ENCODE data around the gene SLC2A9.
"Not testable (repeated sequence)": the region's sequence is repeated elsewhere in the genome, so short reads cannot be mapped to it uniquely, and the experiment has no call there.

The SLC2A9 gene

DNA sequence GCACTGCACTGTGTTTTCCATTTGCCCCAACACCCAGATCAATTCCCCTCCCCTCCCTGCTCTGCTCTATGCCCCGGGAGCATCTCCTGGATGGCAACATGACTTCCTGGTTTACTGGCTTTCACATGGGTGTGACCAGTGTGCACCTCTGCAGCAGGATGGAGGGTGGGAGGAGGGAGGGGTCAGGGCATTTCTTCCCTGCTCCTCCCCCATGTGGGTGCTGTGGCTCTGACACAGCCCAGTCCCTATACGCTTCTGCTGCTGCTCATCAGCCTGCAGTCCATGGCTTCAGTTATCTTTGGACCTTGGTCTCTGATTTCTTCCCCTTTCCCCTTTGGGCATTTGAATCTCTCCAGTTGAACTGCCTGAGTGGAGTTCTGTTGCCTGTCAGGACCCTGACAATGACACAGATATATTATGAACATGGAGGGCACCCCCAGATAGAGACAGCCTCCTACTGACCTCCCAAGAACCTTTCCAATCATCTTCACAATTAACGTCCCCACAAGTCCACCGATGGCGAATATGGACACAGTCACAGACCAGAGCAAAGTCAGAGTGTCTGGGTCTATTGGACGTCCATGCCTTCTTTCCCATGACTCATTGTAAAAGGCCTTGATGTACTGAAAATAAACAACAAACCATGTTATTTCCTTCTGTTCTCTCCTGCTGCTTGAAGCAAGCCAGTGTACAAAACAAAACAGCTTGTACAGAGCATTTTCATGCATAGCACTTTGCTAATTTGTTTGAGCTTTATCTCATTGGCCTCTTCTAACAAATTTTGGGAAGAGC lies 24.8 kb downstream of the SLC2A9 start:
- DNase-seq (ENCODE audit: low spot score): no peak

DNA sequence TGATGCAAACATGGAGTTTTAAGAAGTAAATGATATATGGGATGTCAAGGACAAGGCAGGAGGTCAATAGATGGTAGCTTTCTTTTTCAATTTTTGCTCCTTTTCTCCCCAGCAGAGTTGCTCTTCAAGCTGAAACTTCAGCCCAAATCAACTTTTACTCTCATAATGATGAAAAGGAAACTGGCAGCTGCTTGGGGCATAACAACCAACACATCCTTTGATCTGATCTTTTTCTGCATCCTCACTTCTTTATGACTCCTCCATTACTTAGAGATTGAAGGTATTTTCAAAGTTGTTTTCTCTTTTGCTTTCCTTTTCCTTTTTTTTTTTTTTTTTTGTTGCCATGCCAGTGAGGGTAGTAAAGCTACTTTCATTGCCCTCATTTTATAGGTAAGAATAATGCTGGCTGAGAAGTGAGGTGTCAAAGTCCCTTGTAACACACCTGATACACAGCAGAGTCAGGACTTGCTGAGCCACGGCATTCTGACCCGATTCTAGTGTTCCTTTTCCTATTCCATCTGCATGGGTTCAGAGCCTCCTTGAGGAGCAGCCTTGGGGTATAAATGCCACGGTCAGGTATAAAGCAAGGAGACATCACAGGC lies 26.9 kb downstream of the SLC2A9 start:
- no peak for DNase-seq (ENCODE audit: low spot score)

DNA sequence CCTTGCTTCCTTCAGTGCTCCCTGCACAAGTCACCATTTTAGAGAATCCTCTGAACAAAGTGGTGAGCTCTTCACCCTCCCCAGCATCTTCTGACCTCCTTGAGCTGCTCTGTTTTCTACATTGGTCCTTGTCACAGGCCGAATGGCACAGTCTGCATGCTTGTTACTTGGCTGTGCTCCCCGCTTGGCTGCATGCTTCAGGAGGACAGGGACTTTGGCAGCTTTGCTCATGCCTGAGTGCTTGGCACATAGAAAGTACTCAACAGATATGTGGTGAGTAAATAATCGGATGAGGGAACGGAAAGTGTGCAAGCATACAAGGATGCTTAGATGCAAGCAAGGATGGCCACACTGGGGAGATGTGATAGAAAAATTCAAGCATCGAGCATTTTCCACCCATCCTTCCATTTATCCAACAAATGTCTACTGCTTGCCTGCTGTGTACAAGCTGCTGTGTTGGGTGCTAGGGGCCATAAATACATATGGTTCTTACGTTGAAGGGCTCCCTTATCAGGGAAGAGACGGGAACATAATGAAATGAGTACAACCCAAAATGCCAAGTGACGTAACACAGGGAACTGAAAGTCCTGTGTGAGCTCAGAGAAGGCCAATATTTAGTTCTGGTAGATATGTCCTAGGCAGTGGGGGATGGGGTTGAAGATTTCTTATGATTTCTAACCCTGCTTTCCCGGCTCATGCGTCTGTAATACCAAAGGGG lies 31.2 kb downstream of the SLC2A9 start:
- no peak for DNase-seq (ENCODE audit: low spot score)

DNA sequence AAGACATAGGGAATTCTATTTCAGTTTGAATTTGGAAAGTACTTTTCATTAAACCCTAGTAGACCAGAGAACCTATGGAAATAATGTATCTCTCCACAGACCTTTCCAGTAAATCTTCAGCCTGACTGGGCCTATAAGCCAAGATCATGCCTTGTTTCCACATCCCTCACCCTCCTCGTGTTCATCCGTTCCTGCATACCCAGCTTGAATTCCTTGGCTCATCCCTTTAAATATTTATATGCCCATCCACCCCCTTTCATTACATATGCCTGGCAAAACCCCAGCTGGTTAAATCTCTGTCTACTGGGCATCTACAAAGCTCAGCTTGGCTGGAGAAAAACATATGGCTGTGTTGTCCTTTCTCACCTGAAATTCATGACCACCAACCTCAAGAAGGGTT lies 32.4 kb downstream of the SLC2A9 start:
- DNase-seq (ENCODE audit: low spot score): no peak

DNA sequence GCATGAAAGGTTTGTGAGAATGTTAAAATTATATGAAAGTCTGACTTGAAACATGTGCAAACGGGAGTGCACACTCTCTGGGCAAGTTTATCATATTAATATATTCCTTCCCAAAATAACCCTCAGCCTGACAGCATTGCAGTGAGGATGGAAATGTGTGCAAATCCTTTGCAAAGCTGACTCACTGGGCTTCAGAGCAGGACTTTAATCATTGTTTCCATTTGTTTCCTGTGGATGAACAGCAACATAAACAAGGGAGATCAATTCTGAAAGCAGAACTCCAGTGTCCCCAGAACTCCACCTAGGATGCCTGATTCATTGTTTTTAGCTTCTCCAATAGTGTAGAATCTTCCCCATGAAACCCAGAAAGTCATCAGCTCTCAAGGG lies 32.9 kb downstream of the SLC2A9 start:
- DNase-seq (ENCODE audit: low spot score): no peak

DNA sequence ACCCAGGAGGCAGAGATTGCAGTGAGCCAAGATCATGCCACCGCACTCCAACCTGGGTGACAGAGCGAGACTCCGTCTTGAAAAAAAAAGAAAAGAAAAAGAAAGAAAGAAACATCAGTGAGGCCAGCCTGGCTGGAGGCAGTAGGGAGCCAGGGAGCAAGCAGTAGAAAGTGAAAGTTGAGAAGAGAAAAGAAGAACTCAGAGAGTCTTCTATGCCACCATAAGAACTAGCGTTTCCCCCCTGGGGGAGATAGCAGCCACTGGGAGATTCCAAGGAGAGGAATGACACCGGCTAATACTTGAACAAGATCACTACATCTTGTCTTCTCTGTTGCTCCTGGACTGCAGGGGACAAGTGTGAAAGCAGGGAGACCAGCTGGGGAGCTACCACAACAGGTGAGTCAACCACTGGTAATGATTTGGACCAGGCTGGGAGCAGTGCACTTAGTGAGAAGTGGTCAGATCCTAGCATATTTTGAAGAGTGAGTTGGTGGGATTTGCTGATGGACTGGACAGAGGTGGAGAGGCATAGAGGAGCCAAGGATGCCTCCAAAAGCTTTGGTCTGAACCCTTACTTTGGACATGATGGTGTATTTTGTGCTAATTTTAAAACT lies 33.4 kb downstream of the SLC2A9 start:
- DNase-seq (ENCODE audit: low spot score): no peak

DNA sequence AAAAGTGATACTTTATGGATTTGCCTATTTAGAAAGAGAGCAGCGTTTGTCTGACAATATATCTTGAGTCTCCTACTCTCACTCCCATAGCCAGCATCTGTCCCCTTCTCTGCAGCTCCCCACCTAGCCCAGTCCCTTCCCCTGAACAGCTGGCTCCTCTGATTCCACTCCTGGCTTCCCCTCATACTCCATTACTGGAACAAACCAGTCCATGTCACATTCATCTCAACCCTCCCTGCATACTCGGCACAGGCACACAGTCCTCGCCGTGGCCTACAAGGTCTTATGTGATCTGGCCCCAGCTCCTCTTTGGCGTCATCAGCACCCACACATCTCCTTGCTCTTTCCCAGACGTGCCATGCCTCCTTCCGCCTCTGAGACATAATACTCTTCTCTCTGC lies 36.7 kb downstream of the SLC2A9 start:
- no peak for DNase-seq (ENCODE audit: low spot score)

DNA sequence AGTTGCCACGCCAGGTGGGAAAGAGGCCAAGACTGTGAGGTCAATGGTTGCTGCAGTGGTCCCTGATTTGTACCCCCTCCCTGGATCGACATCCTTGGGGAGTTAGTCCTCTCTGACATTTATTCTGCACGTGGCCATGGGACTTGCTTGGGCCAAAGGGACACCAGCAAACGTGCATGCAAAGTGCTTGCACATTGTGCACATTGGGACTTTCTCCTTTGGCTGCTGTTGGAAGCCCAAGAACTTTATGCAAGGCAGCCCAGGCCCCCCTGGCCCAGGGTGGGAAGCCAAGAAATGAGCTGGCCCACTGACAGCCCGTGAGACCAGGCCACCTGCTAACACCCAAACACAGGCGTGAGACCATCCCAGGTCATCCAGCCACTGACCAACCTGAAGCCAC lies 38.1 kb downstream of the SLC2A9 start:
- no peak for DNase-seq (ENCODE audit: low spot score)

DNA sequence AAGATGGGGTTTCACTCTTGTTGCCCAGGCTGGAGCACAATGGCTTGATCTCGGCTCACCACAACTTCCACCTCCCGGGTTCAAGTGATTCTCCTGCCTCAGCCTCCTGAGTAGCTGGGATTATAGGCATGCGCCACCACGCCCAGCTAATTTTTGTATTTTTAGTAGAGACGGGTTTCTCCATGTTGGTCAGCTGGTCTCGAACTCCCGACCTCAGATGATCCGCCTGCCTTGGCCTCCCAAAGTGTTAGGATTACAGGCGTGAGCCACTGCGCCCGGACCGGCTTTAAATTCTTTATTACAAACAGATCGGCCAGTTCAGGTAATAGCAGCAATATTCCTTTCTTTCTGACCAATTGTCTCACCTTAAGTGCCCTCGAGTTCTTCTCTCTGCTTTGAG lies 39.4 kb downstream of the SLC2A9 start:
- DNase-seq (ENCODE audit: low spot score): not testable (repeated sequence)

DNA sequence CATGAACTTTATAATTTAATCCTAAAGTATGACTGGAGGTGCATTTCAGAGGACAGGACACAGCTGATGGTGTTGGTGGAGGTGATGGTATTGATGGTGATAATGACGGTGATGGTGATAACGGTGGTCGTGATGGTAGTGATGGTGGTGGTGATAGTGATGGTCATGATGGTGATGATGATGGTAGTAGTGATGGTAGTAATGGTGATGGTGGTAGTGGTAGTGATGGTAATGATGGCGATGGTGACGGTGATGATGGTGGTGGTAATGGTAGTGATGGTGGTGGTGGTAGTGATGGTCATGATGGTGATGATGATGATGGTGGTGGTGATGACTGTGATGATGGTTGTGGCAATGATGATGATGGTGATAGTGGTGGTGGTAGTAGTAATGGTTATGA lies 40.4 kb downstream of the SLC2A9 start:
- no peak for DNase-seq (ENCODE audit: low spot score)

DNA sequence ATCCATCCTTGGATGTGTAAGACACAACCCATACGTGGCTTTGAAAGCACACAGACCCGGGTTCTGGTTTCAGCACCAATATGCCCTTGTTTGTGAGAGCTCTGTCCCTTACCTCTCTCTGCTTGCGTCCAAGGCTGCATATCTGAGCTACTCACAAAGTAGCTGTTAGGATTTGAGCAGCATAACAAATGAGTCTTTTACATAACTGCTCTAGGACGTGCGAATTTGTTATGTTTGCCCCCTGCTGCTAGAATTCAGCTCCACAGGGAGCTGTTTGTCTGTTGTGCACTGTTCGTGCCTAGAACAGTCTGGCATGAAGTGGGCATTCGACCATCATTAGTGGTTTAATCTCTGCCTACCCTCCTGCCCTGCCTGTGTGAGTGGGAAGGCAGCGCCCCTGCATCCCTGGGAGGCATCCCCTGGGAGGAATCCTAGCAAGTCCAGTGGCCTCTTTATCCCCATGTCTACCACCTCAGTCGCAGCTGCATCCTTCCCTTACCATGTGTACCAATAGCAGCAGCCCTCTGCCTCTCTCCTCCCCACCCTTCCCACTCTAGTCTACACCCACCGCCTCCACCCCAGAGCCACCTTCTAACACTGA lies 42.1 kb downstream of the SLC2A9 start:
- DNase-seq (ENCODE audit: low spot score): no peak

DNA sequence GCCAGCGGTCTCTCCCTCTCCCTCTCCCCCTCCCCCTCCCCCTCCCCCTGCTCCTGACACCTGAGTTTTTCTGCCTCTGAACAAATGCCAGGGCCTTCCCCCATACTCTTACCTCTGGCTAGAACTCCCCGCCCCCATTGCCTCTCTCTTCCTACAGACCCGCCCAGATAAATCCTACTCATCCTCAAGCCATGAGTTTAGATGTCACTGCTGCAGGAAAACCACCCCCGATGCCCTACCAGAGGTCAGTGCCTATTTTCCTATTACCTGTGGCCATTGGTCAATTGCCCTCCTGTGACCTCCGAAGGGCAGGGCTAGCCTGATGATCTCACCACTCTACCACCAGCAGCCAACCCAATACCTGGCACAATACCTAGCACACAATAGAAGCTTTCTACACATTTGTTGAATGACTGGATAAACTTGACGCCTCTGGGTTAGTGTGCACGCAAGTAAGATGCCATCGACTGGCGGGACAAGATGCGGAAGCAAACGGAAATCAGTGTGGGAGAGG lies 43.7 kb downstream of the SLC2A9 start:
- DNase-seq (ENCODE audit: low spot score): no peak

DNA sequence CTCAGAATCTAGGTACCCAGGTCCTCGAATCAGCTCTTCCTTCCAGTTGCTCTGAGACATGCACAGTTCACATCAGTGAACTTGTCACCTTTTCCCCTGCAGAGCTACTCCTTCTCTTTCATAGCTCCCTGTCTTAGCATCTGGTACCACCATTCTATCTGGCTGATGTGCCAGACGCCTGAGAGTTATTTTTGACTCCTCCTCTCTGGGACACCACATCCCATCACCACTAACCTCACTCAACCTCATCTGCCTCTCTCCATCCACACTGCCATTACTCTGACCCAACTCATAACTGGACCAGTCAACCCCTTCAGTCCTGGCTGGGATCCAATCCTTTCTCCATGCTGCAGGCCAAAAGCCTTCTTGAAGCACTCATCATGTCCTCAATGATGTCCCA lies 44.5 kb downstream of the SLC2A9 start:
- no peak for DNase-seq (ENCODE audit: low spot score)

DNA sequence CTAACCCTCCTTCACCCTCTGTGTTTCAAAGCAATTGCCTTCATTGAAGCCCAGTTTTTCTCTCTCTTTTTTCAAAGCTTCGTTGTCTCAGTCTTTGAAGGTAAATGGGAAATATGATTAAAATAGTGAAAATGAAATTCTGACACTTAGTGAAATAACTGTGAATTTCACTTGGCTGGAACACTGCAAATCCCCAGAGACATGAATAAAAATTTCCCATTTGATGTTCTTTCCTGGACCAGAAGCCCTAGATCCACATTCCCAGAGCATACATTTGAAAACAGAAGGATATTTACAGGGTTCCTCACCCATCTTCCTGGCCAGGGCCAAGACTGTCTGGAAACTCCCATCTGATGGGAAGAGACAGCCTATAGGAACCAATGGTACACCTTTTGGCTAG lies 45.0 kb downstream of the SLC2A9 start:
- DNase-seq (ENCODE audit: low spot score): no peak

DNA sequence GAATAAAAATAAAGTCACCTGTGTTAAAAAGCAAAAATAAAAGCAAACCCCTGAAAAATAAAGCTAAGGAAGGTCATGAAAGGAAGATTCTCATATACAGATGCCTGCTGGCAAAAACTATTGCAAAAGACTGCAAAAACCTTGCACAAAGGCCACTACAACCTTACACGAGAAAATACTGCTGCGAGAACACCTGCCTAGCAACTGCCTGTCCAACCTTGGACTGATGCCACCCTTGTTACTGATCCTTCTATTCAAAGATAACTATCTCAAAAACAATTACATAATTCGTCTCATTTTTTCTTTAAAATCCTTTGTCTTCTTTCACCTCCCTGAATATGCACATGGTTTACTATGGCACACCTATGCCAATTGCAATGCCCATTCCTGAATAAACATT lies 49.6 kb downstream of the SLC2A9 start:
- DNase-seq (ENCODE audit: low spot score): no peak

DNA sequence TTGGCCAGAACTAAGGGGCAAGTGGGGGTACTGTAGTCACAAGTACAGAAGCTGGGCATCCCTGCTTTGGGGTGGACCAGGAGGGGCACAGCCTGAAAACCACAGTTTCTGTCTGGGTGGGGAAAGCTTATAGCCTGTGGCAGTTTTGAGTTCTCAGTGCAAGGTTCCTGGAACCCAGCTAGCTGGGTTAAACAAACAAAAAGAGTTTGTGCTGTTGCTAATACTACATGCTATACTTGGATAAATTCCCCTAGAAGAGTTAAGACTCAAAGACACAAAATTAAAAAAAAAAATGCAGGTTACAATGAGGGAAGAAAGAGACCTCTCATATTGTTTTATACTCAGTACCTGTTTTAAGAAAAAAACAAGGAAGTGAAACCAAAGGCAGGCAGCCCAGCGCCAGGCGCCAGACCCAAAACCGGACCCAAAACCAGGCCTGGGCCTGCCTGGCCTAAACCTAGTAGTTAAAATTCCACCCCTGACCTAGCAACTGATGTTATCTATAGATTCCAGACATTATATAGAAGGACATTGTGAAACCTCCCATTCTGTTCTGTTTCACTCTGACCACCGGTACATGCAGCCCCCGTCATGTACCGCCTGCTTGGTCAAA lies 50.8 kb downstream of the SLC2A9 start:
- DNase-seq (ENCODE audit: low spot score): no peak

DNA sequence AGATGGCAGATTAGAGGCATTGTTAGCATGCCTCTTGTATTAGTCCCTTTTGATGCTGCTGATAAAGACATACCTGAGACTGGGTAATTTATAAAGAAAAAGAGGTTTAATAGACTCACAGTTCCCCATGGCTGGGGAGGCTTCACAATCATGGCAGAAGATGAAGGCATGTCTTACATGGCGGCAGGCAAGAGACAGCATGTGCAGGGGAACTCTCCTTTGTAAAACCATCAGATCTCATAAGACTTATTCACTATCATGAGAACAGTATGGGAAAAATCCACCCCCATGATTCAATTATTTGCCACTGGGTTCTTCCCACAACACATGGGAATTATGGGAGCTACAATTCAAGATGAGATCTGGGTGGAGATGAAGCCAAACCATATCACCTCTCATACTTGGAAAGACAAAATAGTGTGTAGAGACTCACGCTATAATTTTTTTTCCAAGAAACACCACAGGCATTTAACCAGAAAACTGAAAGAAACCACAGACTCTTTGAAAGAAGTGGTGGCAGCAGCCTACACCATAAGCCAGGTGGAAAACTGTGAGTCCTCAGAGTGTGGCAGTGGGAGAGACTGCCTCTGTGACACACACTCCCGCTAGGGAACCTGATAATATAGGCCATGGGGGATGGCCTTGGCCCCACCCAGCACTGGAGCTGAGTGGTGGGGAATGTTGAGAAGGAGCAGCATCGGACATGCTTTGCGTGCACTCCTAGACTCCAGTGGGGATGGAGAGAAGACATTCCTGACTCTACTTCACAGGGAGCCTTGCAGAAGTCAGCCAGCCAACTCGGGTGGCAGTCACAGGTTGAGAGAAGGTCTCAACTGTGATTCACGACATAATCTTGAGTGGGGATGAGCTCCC lies 51.5 kb downstream of the SLC2A9 start:
- no peak for DNase-seq (ENCODE audit: low spot score)

DNA sequence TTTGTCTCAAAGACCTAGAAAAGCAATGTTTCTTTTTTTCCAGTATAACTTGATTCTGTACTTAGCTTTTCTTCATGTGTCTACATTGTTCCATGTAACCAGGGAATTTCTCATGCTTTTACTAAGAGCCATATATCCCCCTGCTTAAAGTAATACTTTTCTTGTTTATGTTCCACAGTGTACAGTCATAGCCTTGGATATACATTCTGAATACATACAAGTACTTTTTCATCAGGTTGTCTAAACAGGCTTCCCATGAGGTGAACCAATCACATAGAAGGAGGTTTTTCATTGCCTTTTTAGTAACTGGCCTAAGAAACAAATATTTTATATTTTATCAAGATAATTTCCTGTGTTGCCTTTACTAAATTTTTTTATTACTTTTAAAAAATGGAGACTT lies 52.8 kb downstream of the SLC2A9 start:
- no peak for DNase-seq (ENCODE audit: low spot score)

DNA sequence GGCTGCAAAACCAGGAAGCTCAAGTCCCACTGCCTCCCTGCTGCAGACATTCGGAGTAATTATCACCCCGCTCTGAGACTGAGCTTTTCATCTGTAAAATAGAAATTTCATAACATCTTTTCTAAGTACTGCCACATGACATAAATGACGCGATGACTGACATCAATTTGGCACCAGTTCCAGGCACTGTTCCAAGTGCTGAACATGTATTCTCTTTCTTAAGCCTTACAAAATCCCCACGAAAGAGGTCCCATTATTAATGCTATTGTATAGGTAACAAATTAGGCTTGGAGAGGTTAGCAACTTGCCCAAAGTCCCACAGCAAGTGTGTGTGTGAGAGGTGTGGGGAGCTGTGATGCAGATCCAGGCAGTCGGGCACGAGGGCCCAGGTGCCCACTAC lies 56.4 kb downstream of the SLC2A9 start:
- DNase-seq (ENCODE audit: low spot score): no peak

DNA sequence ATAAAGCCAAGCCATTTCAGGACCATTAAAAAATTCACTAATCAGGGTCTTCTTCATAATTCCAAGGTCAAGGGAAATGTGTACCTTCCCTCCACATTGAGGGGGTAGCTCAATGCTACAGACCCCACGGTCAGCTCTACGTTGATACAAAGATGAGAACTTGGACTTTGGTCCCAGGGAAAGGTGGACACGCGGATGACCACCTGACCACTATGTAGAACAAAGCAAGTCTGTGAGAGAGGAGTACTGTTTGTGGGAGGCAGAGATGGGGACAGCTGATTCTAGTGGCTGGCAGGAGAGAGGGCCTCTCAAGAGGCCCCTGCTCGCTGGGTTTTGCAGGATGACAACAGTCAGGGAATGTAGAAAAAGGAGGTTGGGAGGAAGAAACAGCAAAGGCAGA lies 58.0 kb downstream of the SLC2A9 start:
- DNase-seq (ENCODE audit: low spot score): no peak

Data from CD4-positive, alpha-beta T cell treated with Interleukin-15 for 4 hours (primary cell).